Stomach (tissue), 4 donors: ENCODE data around the gene RPL36.

Experiments
- EP300 ChIP-seq: sonication (generic); formaldehyde crosslinking; IDR thresholded peaks from one replicate; pipeline ENCODE4 v1.6.1; 2017; ENCODE audit warnings: antibody characterized with exemption
- POLR2A ChIP-seq, 4 donors: fragments of 450-650 bp; IDR thresholded peaks; one replicate each; pipeline ENCODE4 v1.6.1; 2016; ENCODE audit warnings: antibody characterized with exemption in 4 of 4, control low read depth in 2 of 4, mild to moderate bottlenecking in 1 of 4, moderate library complexity in 1 of 4
- POLR2AphosphoS5 ChIP-seq, 3 donors: sonication (generic); formaldehyde crosslinking; IDR thresholded peaks; one replicate each; pipeline ENCODE4 v1.6.1; 2016; ENCODE audit warnings: antibody characterized with exemption in 3 of 3
- TF ChIP-seq, protein P1 (sequence below), 7 experiments: fragments of 450-650 bp in 4 of 7; fragments of 200-600 bp in 3 of 7; sonication (generic) in 3 of 7; IDR thresholded peaks; one replicate each; pipeline ENCODE4 v1.5.1; 2016 to 2019; ENCODE audit warnings: antibody characterized with exemption in 7 of 7, control low read depth in 2 of 7, mild to moderate bottlenecking in 1 of 7

DNA sequence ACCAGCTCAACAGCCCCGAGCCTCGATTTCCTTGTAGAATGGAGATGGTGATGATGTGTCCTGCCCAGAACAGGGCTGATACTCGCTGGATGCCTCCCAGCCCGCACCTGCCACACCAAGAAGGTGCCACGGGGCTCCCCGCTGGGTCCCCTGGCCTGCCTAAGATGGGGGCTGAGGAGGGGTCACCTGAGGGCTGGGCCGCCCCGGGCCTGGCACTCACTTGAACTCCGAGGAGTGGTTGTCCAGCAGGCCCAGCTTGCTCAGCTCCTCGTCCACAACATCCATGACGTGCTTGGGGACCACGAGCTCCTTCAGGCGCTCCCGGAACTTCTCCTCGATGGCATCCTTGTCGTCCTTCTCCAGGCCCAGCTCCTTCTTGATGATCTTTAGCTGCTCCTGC is 15.5 kb downstream of the RPL36 start:
- no peak for TF ChIP-seq EP300
- TF ChIP-seq POLR2A (IDR thresholded peaks at IDR 0.05): no peak
- TF ChIP-seq, protein P1, sequence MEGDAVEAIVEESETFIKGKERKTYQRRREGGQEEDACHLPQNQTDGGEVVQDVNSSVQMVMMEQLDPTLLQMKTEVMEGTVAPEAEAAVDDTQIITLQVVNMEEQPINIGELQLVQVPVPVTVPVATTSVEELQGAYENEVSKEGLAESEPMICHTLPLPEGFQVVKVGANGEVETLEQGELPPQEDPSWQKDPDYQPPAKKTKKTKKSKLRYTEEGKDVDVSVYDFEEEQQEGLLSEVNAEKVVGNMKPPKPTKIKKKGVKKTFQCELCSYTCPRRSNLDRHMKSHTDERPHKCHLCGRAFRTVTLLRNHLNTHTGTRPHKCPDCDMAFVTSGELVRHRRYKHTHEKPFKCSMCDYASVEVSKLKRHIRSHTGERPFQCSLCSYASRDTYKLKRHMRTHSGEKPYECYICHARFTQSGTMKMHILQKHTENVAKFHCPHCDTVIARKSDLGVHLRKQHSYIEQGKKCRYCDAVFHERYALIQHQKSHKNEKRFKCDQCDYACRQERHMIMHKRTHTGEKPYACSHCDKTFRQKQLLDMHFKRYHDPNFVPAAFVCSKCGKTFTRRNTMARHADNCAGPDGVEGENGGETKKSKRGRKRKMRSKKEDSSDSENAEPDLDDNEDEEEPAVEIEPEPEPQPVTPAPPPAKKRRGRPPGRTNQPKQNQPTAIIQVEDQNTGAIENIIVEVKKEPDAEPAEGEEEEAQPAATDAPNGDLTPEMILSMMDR (IDR thresholded peaks at IDR 0.05): no peak
- no peak for TF ChIP-seq POLR2AphosphoS5 (IDR thresholded peaks at IDR 0.05)
